MM.1S (cell line): Measurements from ENCODE around the gene NPR2.

Experiments used
- EZH2 ChIP-seq: fragments of 300-600 bp; sonication (generic); optimal IDR thresholded peaks from 2 replicates; pipeline ENCODE3; 2017; ENCODE audit warnings: low read depth, mild to moderate bottlenecking, antibody characterized with exemption, low read length, mixed read lengths
- EZH2phosphoT487 ChIP-seq: fragments of 300-600 bp; sonication (generic); IDR thresholded peaks from 2 replicates; pipeline ENCODE4 v1.6.1; 2018; ENCODE audit warnings: antibody characterized with exemption, low read length
- TF ChIP-seq, protein P1 (sequence below): fragments of 300-600 bp; sonication (generic); IDR thresholded peaks from 2 replicates; pipeline ENCODE4 v1.5.1; 2016; ENCODE audit warnings: antibody characterized with exemption, low read length, mixed read lengths

DNA sequence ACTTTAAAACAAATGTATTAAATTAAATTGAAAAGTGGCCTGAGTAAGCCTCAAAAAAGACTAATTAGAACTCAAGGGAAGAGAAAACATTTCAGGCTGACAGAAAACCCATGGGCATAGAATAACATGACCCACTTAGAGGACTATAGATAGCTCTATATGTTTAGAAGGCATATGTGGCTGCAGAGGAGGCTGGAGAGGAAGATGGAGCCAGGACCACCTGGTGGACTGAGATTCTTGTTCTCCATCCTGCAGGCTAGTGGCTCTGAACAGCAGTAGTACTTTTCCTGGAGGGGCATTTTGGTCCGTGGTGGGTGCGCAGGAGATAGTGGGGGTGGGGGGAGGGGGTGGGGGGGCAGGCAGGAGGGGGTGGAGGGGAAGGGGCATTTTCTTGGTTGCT is 10.3 kb upstream of the NPR2 start:
- TF ChIP-seq EZH2phosphoT487 (no peak), EZH2 (no peak)
- TF ChIP-seq, protein P1, sequence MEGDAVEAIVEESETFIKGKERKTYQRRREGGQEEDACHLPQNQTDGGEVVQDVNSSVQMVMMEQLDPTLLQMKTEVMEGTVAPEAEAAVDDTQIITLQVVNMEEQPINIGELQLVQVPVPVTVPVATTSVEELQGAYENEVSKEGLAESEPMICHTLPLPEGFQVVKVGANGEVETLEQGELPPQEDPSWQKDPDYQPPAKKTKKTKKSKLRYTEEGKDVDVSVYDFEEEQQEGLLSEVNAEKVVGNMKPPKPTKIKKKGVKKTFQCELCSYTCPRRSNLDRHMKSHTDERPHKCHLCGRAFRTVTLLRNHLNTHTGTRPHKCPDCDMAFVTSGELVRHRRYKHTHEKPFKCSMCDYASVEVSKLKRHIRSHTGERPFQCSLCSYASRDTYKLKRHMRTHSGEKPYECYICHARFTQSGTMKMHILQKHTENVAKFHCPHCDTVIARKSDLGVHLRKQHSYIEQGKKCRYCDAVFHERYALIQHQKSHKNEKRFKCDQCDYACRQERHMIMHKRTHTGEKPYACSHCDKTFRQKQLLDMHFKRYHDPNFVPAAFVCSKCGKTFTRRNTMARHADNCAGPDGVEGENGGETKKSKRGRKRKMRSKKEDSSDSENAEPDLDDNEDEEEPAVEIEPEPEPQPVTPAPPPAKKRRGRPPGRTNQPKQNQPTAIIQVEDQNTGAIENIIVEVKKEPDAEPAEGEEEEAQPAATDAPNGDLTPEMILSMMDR = no peak
